Lower leg skin (tissue), 4 donors: ENCODE data around the gene KLHDC1. TPM values are rescaled to one million over a fixed set of nuclear protein-coding genes. Genes with fewer than 3 reads are reported as not detected.
"Not testable (repeated sequence)": the region's sequence is repeated elsewhere in the genome, so short reads cannot be mapped to it uniquely, and the experiment has no call there.

ENCODE experiments used
- DNase-seq, 2 donors: peaks; one replicate each; pipeline ENCODE4 v3.0.0-alpha.2; 2019; ENCODE audit warnings: low spot score in 2 of 2
- H3K4me3 ChIP-seq: fragments of 200-600 bp; sonication (generic); 2 replicates; pipeline ENCODE4 v1.5.1; 2017; ENCODE audit warnings: mild to moderate bottlenecking, low read depth; ENCODE audit not compliant: poor library complexity, severe bottlenecking
- POLR2A ChIP-seq, 2 donors: fragments of 450-650 bp; IDR thresholded peaks; one replicate each; pipeline ENCODE4 v1.6.1; 2016 to 2017; ENCODE audit warnings: antibody characterized with exemption in 2 of 2, mild to moderate bottlenecking in 1 of 2, moderate library complexity in 1 of 2
- WGBS, 2 donors: methylation state at CpG; one replicate each; pipeline ENCODE4 v1.1.5; 2018; 5-methylcytosine and 5-hydroxymethylcytosine counted together
- intact Hi-C: fragments of 100-400 bp; cut with DNase I; formaldehyde crosslinking; loops from one replicate; pipeline ENCODE4 v1.15.0; 2023; ENCODE audit warnings: low total_unique reads
- total RNA-seq, 4 donors: library from RNA; depleted of rRNA; stranded (reverse); fragments of >200 nt; gene quantifications; one replicate each; pipeline ENCODE4 v1.1.0, GENCODE V29; 2016
- TF ChIP-seq, protein P1 (sequence below), 3 donors: fragments of 450-650 bp; IDR thresholded peaks; one replicate each; pipeline ENCODE4 v1.5.1; 2016; ENCODE audit warnings: antibody characterized with exemption in 3 of 3, mild to moderate bottlenecking in 3 of 3, moderate library complexity in 2 of 3

KLHDC1 gene
- total RNA-seq, 4 donors from 2014 or later, result 3.4 to 5.6 (median 4.7) TPM

DNA sequence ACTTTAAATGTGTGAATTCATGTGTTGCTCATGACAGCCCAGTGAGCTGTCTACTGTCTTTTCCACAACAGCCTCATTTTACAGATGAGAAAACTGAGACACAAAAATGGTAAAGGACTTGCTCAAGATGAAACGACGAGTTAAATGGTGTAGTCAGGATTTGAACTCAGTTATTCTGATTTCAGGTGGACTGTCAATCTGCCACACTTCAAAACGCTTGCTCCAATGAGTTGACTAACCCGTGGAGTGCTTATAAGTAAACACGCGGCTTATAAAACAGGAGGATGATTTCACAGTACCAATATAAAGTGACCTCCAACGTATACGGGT is 4.3 kb upstream of the KLHDC1 start:
- no peak for TF ChIP-seq POLR2A (IDR thresholded peaks at IDR 0.05)
- TF ChIP-seq, protein P1, sequence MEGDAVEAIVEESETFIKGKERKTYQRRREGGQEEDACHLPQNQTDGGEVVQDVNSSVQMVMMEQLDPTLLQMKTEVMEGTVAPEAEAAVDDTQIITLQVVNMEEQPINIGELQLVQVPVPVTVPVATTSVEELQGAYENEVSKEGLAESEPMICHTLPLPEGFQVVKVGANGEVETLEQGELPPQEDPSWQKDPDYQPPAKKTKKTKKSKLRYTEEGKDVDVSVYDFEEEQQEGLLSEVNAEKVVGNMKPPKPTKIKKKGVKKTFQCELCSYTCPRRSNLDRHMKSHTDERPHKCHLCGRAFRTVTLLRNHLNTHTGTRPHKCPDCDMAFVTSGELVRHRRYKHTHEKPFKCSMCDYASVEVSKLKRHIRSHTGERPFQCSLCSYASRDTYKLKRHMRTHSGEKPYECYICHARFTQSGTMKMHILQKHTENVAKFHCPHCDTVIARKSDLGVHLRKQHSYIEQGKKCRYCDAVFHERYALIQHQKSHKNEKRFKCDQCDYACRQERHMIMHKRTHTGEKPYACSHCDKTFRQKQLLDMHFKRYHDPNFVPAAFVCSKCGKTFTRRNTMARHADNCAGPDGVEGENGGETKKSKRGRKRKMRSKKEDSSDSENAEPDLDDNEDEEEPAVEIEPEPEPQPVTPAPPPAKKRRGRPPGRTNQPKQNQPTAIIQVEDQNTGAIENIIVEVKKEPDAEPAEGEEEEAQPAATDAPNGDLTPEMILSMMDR (IDR thresholded peaks at IDR 0.05), result no peak
- WGBS, 2 donors, result 93% methylated on average over 8 of the region's 8 CpGs
- intact Hi-C loops, result no loop called here
- no peak for DNase-seq
- no peak overlapping the region for H3K4me3 ChIP-seq

DNA sequence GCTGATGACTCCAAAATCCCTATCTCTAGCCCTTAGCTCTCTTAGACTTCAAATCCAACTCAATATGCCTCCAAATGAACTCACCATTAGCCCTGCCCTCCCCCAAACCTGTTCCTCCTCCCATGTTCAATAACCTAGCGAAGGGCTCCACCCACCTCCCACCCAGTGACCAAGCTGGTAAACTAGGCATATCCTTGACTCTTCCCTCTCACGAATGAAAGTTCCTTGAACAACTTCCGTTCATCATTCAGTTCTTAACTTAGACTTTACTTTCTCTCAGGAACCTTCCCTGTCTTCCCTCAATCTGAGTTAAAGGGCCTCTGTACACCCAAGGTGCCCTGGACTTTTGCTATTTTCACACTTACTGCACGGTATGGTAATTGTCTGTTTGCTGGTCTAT is 1.9 kb upstream of the KLHDC1 start:
- TF ChIP-seq, protein P1 (IDR thresholded peaks at IDR 0.05), result no peak
- no peak for TF ChIP-seq POLR2A (IDR thresholded peaks at IDR 0.05)
- H3K4me3 ChIP-seq, result no peak overlapping the region
- 68 to 83% methylated on average over 4 of the region's 4 CpGs for WGBS, 2 donors
- no peak for DNase-seq
- intact Hi-C loops, result no loop called here

DNA sequence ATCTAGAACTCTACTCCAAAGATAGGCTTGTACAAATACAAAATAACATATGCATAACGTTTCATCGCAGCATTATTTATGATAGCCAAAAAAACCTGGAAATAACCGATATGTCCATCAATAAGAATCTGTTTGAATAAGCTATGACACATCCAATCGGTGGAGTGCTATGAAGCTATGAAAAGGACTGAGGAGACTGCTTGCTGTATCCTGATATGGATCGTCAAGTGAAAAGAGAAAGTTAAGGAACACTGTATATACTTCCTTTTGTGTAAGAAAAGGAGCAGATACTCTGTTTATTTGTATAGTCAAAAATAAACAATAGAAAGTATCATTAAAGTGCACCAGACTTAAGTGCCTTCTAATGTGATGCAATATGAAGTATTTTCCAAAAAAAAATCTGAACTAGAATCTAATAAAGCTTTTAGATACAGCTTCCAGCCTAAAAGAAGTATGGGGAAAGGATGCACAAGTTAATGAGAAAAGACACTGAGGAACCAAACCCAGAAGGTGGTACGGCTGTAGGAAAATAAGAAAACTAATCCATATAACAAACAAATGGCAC is 645 bp upstream of the KLHDC1 start:
- no peak for DNase-seq
- intact Hi-C loops, result no loop called here
- peak overlapping the region; percentile 70 for H3K4me3 ChIP-seq
- WGBS, 2 donors, result 46 to 50% methylated on average over 6 of the region's 6 CpGs
- no peak for TF ChIP-seq POLR2A (IDR thresholded peaks at IDR 0.05)
- TF ChIP-seq, protein P1 (IDR thresholded peaks at IDR 0.05), result no peak

DNA sequence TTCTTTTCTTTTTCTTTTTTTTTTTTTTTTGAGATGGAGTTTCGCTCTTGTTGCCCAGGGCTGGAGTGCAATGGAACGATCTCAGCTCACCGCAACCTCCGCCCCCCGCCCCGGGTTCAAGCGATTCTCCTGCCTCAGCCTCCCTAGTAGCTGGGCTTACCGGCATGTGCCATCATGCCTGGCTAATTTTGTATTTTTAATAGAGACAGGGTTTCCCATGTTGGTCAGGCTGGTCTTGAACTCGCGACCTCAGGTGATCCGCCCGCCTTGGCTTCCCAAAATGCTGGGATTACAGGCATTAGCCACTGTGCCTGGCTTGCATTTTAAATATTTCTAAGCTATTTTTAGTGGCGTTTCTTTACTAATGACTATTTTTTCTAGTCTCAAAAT is 810 bp downstream of the KLHDC1 start:
- DNase-seq, intact Hi-C loops: not testable (repeated sequence)
- H3K4me3 ChIP-seq, result peak overlapping the region; percentile 70
- WGBS, 2 donors, result 13 to 32% methylated on average over 6 to 13 of the region's 13 CpGs

DNA sequence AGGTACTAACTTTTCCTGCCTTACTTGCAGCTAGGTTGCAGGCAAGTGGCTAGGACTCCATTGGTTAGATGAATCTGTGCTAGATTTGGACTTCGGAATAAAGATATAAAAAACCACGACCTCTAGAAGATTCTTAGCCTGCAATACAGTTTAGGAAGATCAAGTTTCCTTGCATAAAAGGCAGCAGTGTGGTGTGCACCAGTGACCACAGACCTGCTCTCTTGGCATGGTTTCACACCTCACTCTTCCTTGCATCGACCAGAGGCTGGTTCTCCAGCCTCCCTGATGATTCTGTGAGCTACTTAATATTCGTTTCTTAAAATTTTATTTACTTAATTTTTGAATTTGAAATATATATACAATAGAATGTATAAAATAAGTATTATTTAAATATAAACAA is 9.8 kb downstream of the KLHDC1 start:
- TF ChIP-seq POLR2A (IDR thresholded peaks at IDR 0.05), result no peak
- TF ChIP-seq, protein P1 (IDR thresholded peaks at IDR 0.05), result no peak
- WGBS, 2 donors, result 83 to 87% methylated on average over 4 of the region's 4 CpGs
- DNase-seq, result no peak
- no peak overlapping the region for H3K4me3 ChIP-seq
- intact Hi-C loops, result no loop called here

DNA sequence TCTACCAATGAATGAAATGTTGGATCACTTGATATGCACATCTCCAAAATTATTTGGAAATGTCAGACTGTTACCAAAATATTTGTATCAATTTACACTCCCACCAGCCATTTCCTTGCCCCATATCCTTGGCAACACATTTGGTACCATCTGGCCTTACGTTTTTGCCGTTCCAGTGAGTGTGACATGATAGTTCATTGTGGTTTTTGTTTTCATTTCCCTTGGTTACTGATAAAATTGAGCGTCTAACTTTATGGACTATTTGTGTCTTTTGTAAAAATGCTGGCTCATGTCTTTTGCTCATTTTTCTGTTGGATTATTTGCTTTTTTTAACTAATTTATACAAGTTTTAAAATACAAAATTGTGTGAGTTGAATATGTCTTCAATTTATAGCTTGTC is 11.0 kb downstream of the KLHDC1 start:
- WGBS, 2 donors, result 67 to 78% methylated on average over 3 of the region's 3 CpGs
- no peak overlapping the region for H3K4me3 ChIP-seq
- TF ChIP-seq POLR2A (IDR thresholded peaks at IDR 0.05), result no peak
- TF ChIP-seq, protein P1 (IDR thresholded peaks at IDR 0.05), result no peak
- DNase-seq, result no peak
- intact Hi-C loops, result no loop called here

DNA sequence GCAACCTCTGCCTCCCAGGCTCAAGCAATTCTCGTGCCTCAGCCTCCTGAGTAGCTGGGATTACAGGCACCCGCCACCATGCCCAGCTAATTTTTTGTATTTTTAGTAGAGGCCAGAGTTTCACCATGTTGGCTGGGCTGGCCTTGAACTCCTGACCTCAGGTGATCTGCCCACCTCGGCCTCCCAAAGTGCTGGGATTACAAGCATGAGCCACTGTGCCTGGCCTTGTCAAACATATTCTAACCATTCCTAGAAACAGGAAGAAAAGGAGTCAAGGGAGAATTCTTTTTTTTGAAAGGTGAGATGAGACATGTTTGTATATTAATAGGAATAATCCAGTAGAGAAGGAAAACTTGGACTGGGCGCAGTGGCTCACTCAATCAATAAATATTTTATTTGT is 11.6 kb downstream of the KLHDC1 start:
- H3K4me3 ChIP-seq, intact Hi-C loops, DNase-seq: not testable (repeated sequence)
- 87 to 93% methylated on average over 4 of the region's 4 CpGs for WGBS, 2 donors

DNA sequence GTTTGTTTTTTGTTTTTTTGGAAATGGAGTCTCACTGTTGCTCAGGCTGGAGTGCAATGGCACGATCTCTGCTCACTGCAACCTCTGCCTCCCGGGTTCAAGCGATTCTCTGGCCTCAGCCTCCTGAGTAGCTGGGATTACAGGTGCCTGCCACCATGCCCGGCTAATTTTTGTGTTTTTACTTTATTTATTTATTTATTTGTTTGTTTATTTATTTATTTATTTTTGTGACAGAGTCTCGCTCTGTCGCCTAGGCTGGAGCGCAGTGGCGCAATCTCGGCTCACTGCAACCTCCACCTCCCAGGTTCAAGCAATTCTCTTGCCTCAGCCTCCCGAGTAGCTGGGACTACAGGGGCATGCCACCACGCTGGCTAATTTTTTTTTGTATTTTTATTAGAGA is 18.1 kb downstream of the KLHDC1 start:
- intact Hi-C loops, H3K4me3 ChIP-seq, DNase-seq: not testable (repeated sequence)
- WGBS, 2 donors, result 96 to 99% methylated on average over 11 of the region's 11 CpGs
